GM21619 (cell line): ENCODE data around the gene TXN2.

Source experiments
- ATAC-seq: cut with Tn5 transposase; IDR thresholded peaks from one replicate; pipeline ENCODE4 v1.9.1; 2021; ENCODE audit not compliant: unreplicated experiment

TXN2 gene

DNA sequence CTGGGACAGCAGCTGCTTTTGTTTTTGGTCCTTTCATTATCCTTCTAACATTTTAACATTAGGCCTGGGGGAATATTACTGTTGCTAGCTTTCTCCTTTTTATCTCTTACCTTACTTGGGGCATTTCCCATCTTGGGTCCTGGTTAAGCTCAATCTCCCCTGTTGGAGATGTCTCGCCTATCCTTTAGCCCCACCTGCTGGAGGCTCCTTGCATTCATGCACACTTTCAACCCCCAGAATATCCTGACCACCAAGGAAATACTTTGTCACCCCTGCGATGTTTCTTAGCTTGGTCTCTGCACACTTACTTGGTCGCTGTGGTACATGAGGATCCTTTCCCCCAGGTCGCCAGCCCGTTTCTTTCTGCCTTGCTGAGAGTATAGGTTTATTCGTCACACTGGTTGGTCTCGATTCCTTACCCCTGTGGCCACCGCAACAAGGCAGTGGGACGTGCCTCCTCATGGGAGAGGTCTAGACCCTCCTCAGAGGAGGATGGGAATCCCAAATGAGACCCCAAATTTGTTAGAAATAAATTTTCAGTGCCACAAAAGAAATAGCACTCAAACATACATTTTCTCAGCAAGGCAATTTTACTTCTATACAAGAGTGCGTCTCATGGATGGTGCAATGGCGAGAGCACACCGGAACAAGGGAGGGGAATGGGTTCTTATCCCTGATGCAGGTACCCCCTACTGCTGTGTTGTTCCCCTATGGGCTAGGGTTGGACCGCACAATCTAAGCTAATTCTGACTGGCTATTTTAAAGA lies 5.4 kb upstream of the TXN2 start:
- ATAC-seq: no peak

DNA sequence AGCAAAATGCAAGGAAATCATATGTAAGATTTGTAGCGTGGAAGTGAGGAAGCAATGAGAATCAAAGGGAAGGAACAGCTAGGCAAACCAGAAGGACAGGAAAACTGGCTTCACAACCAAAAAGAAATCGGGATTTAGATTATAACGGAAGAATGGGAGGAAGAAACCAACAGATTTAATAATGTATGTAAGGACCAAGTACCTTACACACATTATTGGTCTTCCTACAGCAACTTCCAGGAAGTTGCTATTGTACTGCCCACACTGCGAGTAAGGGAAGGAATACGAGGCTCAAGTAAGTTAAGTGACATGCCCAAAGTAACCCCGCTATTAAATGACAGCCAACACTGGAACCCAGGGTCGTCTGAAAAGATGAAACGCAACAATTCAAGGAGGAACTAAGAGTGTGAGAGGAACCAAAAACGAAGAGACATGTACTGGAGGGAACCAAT lies 473 bp downstream of the TXN2 start:
- no peak for ATAC-seq

DNA sequence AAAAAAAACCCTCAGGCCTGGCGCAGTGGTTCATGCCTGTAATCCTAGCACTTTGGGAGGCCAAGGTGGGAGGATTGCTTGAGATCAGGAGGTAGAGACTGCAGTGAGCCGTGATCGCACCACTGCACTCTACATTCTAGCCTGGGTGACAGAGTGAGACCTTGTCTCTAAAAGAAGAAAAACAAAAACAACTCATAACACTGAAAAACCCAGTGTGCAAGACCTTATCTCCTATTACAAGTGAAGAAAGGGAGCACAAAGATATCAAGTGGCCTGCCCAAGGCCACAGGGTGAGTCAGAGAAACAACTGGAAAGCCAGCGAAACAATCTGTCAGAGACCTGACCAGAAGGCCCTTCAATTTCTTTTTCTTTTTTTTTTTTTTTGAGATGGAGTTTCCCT lies 2.5 kb downstream of the TXN2 start:
- ATAC-seq: no peak

DNA sequence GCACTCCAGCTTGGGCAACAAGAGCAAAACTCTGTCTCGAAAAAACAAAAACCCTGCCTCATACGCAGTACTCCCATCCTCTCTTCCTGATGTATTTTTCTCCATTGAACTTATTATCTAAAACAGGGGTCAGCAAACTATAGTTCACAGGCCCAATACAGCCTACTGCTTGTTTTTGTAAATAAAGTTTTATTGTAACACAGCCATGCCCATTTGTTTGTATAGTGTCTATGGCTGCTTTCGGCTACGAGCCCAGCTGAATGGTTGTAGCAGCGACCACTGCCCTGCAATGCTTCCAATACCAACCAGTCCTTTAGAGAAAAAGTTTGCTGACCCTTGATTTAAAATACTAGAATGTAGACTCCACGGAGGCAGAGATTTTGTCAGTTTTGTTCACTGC lies 6.1 kb downstream of the TXN2 start:
- ATAC-seq: no peak

DNA sequence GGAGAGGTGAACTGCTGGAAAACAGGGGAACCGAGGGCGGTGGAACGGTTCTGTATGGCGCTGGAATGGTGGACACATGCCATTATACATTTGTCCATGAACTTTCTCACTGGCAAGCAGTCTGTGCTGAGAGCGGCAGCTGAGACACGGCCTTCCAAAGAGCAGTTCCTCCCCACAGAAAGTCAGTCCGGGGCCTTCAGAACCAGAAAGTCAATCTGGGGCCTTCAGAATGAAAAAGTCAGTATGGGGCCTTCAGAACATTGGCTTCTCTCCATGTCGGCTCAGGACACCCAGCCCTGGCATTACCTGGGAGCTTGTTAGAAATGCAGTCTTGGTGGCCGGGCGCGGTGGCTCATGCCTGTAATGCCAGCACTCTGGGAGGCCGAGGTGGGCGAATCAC lies 8.8 kb downstream of the TXN2 start:
- no peak for ATAC-seq

DNA sequence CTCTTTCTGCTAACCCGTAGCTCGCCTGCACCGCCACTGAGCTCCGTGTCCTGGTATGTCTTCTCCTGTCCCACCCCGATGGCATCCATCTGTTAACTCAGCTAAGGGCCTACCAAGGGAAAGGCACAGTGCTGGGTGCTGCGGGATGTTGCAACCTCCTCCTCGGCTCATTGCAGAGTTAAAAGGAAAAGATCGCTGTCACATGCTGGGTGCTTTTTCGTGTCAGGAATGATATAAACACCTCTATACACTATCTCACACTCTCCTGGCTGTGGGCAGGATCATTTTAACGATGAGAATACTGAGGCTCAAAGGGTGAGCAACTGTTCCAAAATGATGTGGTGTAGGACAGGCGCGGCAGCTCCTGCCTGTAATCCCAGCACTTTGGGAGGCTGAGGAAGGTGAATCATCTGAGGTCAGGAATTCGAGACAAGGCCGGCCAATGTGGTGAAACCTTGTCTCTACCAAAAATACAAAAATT lies 10.1 kb downstream of the TXN2 start:
- ATAC-seq: no peak

DNA sequence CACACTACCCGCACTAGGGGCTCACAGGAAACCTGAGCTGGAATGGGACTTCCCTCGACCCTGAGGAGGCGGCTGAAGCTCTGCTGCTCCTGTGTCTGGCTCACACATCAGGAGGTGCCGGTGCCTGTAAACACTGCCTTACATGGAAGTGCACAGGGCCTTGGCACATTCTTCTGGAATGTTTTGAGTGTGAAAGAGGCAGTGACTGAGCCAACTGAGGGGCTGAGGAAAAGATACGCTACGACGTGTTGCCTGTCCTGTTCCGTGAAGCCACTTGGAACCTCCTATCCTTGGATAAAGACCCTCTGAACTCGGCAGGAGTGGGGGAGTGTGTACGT lies 10.5 kb downstream of the TXN2 start:
- no peak for ATAC-seq

DNA sequence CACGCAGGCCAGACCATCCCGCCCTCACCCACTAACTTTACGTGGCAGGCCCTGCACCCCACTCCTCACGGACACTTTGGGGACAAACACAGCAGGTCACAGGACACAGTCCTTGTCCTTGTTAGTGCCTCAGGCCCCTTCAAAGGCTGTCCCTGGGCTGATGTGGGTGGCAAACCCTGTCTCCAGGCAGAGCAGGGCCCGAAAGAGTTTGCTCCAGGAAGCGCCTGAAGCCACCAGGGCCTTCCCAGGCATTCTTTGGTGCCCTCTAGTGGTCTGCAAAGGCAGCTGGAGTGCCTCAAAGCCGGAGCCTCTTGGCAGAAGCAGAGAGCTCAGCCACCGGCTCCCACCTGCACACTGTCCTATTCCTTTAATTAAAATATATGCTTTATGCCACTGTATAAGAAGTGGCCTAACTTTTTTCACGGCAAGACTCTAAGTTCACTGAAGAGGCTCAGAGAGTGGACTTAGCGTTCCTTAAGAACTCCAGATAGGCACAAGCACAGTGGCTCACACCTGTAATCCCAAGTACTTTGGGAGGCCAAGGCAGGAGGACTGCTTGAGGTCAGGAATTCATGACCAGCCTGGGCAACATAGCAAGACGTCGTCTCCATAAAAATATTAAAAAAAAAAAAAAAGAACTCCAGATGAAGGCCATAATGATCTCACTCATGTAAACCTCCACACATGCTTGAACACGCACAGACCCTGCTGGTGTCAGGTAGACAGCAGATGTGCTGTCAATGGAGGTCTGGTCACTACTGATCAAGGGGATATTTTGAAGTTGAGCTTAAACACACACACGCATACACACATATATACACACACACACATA lies 11.1 kb downstream of the TXN2 start:
- no peak for ATAC-seq

DNA sequence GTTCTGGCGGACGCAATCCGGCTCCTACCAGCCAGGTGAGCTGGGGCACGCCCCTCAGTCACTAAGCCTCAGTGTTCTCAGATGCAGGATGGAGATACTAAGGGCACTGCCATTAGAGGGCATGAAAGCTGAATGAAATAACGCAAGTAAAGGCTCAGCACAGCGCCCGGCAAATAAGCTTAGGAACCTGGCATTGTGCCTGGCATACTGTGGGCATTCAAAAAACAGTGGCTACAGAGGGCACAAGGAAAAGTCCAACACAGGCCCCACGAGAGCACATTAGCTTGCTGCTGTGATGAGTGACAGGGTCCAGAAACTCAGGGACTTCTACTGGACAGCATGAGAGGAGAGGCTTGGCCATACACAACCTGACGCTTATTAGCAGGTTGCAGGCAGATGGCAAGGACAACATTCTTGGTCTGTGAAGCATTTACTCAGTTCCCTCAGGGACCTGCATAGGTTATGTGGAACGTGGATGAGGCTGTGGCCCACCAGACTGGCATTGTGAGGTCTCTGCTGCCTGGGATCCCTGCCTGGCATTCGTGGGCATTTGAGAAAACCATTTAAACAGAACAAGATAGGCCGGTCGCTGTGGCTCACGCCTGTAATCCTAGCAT lies 12.2 kb downstream of the TXN2 start:
- no peak for ATAC-seq

DNA sequence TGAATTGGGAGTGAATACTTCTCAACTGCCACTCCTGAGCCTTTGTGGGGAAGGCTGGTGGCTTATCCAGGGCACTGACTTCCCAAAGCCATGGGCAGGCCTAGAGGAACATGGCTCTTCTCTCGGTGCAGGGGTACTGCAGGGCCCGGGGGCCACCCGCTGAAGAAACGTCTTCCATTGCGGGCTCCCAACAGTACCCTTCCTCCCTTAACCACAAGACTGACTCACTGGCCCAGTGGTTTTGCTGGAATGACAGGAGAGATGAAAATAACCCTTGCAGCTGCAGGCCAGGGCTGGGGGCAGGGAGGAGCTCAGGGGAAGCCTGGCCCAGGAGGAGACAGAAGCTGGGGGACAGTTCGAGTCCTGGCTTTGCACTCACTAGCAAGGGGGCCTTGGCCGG lies 13.5 kb downstream of the TXN2 start:
- ATAC-seq: no peak

DNA sequence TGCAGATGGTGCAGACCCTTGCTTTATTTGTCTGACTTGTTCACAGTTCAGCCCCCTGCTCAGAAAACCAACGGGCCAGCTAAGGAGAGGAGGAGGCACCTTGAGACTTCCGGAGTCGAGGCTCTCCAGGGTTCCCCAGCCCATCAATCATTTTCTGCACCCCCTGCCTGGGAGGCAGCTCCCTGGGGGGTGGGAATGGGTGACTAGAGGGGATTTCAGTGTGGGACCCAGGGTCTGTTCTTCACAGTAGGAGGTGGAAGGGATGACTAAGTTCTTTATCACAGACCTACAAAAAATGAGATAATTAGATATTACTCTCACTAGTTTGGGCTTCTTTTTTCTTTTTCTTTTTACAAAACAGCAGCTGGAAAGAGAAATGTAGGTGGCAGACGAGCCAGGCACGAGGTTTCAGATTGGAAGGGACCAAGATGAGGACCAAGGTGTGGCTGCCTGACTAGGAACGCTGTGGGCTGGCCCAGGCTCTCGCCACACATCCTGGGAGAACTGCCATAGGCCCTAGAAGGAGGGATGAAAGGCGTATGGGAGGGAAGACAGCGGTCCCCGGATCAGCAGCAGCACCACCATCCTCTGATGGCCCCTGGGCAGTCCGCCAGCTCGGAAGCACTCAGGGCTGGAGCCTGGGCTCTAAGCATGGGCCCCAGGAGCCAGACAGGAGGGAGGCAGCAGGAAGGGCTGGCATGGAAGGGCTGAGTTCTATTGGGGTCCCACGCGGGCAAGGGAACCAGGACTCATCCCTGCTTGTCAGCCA lies 14.2 kb downstream of the TXN2 start:
- no peak for ATAC-seq

DNA sequence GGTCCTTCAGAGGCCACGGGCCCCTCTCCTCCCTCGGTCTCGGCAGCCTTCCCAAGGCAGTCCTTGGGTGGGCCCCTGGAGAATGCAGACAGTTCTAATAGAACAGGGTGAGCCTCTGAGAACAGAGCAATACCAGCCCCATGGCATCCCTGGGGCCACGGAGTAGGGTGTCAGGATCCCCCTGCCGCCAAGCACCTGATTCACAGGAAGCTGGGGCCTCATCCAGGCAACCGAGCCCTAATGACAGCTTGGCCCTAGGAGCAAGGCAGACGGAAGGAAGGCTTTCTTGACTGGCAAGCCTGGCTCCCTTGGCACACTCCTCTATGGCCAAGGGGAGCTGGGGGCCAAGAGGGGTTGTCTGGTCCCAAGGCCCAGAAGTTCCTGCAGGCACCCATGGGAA lies 15.2 kb downstream of the TXN2 start:
- no peak for ATAC-seq

DNA sequence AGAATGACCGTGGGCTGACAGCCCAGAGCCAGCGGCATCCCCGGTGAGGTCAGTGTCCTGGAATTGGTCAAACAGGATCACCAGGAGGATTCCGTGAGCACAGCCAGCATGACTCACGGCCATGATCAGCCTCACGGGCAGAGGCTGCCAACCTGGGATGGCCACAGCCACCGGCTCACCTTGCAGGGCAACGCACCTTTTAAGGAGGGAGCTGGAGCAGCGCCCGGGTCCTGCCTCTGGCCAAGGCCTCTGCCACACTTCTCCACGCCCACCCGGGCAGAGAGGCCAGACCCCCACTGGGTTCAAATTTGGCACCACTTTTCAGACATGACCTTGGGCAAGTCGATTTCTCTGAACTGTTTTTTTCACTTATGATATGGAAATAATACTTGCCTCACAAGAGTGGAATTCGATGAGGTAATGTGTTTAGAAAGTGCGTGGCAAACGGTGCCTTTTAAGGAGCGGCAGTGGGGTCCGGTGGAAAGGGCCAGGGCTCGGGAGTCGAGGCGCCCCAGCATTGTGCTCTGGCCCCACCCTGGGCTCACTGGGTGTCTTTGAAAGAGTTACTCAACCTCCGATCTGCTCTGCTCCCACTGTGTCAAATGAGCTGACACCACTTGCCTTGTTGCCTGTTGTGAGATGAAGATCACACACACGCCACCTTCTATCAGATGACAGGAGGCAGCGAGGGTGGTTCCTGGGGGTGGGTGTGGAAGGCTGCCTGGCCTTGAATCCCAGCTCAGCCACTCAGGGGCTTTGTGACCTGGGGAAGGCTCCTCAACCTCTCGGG lies 16.0 kb downstream of the TXN2 start:
- no peak for ATAC-seq

DNA sequence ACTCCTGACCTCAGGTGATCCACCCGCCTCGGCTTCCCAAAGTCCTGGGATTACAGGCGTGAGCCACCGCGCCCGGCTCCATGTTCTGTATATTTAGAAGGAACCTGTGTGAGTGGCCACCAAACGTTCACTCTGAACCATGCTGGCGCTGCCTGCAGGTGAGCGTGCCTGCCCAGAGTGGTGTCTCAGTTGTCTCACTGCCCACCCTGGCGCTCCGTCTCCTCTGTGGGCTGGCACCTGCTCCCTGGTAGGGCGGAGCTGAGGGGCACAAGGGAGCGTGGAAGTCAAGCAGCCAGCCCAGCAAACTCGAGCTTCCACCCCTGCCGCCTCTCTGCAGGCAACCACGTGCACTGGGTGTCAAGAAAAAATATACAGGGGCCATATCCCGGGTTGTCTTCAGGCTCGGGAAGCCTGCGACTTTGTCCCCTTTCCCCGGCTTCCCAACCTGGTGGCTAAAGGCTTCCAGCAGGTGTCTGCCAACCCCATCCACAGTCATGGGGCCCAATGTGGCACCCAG lies 16.7 kb downstream of the TXN2 start:
- ATAC-seq: no peak

DNA sequence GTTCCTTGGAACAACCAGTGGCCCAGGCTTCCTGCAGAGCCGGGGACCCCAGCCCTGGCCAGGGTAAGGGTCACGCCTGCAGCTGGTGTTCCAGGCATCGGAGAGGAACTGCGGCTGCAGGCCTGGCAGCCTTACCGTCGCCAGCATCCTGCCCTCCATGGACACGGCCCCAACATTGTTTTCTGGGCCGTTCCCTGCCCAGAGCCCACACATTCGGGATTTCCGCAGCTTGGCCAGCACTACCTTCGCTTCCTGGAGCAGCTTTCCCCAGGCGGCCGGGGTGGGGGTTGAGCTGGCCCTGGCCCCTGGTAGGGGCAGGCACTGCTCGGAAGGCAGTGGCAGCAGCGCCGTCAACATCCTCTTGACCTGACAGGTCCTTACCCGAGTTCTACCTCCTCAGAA lies 17.7 kb downstream of the TXN2 start:
- no peak for ATAC-seq

DNA sequence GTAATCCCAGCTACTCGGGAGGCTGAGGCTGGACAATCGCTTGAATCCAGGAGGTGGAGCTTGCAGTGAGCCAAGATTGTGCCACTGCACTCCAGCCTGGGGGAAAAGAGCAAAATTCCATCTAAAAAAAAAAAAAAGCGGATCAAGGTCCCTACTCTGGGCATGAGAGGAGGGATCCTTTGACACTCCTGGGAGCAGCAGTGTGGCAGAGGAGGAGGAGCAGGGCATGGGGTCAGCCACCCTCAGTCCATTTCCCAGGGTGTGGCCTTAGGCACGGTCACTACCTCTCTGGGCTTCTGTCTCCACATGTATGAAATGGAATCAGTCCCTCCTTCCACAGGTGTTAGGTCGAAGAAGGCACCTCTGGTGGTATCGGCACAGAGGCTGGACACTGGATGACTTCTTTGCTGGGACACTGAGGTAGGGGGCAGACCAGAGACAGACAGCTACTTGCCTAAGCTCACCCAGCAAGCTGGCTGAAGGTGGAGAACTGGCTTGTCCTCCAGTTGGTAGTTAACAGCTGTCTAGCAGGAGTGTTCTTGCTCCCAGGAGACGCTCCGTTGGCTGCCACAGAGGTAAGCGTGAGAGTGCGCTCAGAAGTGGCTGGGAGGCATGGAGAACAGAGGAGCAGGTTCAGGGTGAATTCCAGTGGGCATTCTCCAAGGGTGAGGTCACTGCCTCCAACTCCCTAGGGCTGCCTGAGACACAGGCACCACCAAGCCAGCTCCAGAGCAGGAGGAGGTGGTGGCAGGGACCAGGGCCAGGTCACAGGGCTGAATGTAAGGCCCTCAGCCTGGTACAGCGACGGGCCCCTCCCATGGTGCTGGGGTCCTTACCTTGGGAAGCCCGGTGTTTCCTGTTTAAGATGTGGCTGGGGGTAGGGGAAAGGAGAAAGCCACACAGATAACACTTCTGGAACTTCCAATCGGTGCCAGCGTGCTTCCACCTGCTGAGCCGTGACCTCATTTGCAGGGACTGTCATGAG lies 19.5 kb downstream of the TXN2 start:
- no peak for ATAC-seq

DNA sequence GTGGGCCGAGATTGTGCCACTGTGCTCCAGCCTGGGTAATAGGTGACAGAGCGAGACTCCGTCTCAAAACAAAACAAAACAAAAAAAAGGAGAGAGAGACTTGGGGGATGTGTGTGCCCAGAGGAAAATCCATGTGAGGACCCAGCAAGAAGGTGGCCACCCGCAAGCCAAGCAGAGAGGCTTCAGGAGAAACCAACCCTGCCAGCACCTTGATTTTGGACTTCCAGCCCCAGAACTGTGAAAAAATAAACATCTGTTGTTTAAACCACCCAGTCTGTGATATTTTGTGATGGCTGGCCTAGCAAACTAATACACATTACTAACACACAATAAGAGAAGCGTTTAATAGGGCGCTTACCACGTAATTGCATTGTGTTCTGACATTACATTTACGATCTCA lies 21.2 kb downstream of the TXN2 start:
- ATAC-seq: no peak

DNA sequence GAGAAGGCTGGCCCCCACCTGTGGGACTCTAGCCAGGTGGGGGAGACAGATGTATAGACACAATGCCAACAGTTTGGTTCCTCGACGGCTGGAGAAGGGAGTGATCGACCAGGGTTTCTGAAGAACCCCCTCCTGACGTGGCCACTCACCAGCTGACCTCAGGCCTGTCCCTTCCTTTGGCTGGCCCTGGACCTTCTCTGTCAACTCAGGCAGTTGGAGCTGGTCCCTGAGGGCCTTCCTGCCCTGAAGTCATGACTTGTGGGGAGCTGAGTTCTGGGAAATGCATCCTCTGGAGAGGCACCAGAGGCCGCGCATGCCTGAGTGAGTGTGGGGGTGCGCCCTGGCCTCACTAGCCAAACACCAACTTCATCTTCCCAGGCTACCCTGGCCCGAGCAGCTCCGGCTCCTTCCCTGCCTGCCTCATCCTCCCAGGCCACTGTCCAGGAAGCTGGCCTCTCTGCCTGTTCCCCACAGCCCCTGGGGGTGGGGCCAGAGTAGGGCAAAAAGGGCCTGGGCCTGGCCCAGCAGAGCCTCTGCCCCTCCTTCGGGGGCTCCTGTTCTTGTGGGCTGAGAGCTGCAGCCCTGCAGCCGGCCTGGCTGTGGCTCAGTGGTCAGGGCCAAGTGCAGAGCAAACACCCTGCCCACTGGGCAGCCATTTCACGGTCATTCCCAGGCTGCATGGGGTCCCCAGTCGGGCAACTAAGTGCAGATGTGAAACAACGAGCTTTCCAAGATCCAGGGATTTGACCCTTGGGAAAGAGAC lies 23.6 kb downstream of the TXN2 start:
- no peak for ATAC-seq
